UCSD-AML1 (cell line): ENCODE data around the gene CATSPER1.
"Not testable (repeated sequence)": the region's sequence is repeated elsewhere in the genome, so short reads cannot be mapped to it uniquely, and the experiment has no call there.

Source experiments
- DNase-seq: peaks from one replicate; lab custom pipeline; 2025; ENCODE audit not compliant: unreplicated experiment; lab: John Stamatoyannopoulos, UW

The CATSPER1 gene

GRCh38 chr11:66051766-66052663 is 25.7 kb upstream of the CATSPER1 start, which contains the start of gene SF3B2:
Gene SF3B2, plus strand, starts transcription at chr11:66052364. Its CDS starts 21 bp downstream, at chr11:66052385.
- DNase-seq, result peak; percentile 98

DNA sequence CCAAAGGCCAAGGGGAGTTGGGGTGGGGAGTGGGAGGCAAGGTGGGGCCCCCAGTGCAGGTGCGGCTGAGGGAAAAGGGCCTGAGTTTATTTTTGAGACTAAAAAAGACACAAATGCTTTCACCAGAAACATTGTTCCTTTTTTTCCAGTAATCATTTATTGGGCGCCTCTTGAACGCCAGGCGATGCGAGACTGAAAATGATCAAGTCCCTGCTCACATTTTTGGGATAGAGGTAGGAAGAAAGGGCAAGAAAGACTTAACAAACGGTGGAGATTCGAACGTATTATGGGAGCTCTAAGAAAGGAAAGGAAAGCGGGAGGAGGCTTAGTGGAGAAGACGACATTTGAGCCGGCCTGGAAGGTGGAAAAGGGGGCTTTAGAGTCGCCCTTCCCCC is 25.1 kb upstream of the CATSPER1 start:
- no peak for DNase-seq

DNA sequence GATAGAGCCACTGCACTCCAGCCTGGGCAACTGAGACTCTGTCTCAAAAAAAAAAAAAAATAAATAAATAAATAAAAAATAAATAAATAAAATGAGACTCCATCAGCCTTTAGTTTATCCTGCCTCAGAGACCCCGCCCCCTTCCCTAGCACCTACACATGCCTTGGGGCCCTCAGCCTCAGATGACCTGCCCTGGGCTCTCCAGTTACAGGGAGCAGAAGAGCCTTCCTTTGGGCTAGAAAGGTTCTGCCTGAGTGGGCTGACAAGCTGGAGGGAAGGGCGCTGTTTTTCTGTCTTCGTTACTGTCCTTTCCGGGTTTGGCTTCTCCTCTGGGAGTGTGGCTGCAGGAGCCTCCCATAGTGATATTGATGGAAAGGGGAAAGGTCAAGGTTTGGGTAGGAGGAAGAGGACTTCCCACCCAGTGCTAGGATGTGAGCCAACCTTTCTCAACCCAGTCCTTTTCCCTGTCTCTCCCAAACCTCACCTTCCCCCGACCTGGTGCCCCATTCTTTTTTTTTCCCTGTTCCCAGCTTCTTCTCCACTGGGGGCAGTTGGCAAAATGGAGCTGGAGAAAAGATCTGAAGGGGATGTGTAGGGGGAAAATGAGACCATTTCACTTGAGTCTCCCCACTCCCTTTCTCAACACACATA is 24.4 kb upstream of the CATSPER1 start:
- DNase-seq, result no peak

- DNase-seq, result no peak
Observed at GRCh38 chr11:66048547-66049323, 22.5 kb upstream of the CATSPER1 start, which contains the start of gene GAL3ST3. Gene GAL3ST3, minus strand, starts transcription at chr11:66049161. Its CDS starts 3,746 bp downstream, at chr11:66045415.

DNA sequence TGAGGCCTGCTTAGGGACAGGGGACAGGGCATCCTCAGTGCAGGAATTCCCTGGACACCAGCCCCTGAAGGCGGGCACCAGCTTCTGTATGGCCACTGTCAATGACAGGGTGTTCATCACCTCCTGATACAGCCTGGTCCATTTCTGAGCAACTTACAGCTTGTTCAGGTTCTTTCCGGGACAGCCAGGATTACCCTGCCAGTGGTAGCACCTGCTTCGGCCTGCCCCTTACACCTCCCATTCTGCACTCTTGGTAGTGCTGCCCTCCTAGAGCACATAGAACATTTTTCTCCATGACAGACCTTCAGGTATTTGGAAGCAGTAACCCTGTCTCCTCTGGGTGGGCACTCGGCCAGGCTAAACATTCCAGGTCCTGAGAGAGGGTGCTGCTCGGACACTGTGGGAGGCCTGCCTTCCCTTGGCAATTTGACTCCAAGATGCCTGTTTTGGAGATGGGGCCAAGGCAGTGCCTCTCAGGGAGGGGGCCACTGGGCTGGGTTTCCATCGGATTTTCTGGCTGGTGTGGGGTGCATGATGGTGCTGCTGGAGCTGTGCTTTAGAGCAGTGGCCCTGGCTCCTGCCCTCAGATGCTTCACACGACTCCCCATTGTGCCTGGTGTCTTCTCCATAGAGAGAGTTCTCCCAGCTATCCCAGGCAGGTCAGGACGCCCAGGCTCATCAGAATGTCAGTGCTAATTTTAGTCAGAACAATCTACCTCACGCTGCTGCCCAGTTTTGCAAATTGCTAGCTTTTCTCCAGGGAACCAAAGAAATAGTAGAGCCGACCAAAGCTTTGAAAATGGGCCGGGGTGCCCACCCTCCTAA is 21.5 kb upstream of the CATSPER1 start:
- no peak for DNase-seq

GRCh38 chr11:66046901-66047300 is 20.6 kb upstream of the CATSPER1 start:
- no peak for DNase-seq

- peak; percentile 78 for DNase-seq
Observed at GRCh38 chr11:66045177-66045639, 18.9 kb upstream of the CATSPER1 start.

- DNase-seq, result no peak
Observed at GRCh38 chr11:66044757-66045156, 18.5 kb upstream of the CATSPER1 start.

DNA sequence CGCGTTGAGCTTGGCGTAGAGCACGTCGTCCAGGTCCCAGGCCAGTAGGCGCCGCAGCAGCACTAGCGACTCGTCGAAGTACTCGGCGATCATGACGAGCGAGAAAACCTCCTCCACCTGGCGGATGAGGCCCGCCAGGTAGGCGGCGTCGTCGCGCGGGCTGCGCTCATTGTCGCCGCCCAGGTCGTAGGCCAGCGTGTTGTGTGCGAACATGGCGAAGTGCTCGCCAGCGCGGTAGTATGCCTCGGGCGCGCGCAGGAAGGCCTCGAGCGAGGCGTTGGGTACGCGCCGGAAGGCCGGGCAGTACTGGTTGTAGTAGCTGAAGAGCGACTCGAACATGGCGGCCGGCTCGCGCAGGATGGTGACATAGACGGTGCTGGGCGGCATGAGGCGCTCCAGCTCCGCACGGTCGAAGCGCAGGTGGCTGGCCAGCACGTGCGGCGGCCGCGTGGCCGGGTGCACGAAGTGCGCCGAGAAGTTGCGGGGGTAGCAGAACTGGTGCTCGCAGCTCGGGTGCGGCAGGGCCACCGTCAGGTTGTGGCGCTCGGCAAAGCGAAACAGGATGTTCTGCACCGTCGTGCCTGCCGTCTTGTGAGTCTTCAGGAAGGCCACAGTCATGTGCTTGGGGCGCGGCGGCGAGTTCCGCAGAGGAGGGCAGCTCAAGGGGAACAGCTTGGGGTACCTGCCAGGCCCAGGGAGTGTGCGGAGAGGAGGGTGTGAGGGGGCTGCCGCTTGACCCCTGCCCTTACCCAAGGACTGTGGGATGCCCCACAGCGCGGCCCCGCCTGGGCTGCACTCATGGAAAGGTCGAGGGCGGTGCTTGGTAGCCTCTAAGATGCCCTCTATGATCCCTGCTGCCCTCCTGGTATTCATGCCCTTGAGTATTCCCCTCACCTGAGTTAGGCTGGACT is 17.0 kb upstream of the CATSPER1 start:
- no peak for DNase-seq

GRCh38 chr11:66042227-66042995 is 16.1 kb upstream of the CATSPER1 start:
- no peak for DNase-seq

DNA sequence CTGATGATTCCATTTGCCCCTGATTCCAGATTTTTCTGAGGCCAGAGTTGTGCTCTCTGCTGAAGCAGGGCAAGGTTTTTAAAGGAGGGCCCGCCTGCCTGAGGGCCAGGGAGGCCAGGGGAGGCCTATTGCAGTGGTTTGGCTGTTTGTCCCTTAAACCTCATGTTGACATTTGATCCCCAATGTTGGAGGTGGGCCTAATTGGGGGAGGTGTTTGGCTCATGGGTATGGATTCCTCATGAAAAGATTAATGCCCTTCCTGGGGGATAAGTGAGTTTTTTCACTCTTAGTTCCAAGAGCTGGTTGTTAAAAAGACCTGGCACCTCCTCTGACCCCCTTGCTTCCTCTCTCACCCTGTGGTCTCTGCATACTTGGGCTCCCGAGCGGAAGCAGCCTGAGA is 13.5 kb upstream of the CATSPER1 start:
- no peak for DNase-seq

GRCh38 chr11:66037327-66037726 is 11.0 kb upstream of the CATSPER1 start:
- no peak for DNase-seq

DNA sequence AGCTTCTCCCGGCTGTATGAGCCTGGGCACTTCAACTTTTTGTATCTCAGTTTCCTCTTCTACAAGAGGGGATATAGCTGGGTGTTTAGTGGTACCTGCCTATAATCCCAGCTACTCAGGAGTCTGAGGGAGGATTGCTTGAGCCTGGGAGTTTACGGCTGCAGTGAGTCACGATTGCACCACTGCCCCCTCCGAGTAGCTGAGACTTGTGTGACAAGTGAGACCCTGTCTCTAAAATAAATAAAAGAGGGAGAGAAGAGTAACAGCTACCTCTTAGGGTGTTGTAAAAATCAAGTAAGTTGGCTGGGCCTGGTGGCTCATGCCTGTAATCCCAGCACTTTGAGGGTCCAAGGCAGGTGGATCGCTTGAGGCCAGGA is 10.0 kb upstream of the CATSPER1 start:
- DNase-seq, result no peak

DNA sequence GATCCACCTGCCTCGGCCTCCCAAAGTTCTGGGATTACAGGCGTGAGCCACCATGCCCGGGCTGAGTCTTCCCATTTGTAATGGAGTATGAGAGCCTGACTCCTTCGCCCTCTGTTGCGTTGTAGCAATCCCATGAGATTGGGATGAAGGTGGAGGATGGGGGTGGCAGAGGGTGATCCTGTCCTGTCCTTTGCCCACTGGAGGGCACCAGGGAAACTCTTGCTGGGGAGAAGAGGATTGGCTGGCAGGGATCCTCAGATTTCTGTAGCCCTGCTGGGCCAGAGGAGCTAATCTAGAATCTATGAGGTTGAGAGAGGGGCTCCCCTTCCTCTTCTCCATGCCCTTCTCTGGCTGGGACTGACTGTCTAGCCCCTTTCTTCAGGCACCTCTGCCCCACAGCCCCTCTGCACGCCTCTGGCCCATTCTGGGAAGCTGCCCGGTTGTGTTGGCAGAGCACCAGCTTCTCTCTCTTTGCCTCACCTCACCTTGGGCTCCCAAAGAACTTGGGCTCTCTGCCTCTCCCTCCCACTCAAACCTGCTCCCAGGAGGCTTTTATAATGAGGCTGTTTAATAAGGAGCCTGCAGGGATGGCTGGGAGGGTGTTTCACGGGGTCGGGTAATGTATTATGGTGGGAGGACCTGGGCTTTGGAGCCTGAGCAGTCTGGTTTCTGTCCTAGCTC is 9.5 kb upstream of the CATSPER1 start:
- DNase-seq, result no peak

- DNase-seq, result no peak
Observed at GRCh38 chr11:66032957-66033735, 6.9 kb upstream of the CATSPER1 start.

- DNase-seq, result not testable (repeated sequence)
Observed at GRCh38 chr11:66023186-66023440, 3.2 kb downstream of the CATSPER1 start.

GRCh38 chr11:66022401-66023185 is 3.7 kb downstream of the CATSPER1 start:
- DNase-seq, result peak; percentile 79
